Activated T-cell treated with anti-CD3 and anti-CD28 coated beads, Interleukin-2, amount 50 U/mL, for 1 hour (primary cell): ENCODE measurements around the gene STXBP5.

ENCODE experiments used
- DNase-seq: peaks from one replicate; pipeline ENCODE4 v3.0.0-alpha.2; 2020

STXBP5 gene

DNA sequence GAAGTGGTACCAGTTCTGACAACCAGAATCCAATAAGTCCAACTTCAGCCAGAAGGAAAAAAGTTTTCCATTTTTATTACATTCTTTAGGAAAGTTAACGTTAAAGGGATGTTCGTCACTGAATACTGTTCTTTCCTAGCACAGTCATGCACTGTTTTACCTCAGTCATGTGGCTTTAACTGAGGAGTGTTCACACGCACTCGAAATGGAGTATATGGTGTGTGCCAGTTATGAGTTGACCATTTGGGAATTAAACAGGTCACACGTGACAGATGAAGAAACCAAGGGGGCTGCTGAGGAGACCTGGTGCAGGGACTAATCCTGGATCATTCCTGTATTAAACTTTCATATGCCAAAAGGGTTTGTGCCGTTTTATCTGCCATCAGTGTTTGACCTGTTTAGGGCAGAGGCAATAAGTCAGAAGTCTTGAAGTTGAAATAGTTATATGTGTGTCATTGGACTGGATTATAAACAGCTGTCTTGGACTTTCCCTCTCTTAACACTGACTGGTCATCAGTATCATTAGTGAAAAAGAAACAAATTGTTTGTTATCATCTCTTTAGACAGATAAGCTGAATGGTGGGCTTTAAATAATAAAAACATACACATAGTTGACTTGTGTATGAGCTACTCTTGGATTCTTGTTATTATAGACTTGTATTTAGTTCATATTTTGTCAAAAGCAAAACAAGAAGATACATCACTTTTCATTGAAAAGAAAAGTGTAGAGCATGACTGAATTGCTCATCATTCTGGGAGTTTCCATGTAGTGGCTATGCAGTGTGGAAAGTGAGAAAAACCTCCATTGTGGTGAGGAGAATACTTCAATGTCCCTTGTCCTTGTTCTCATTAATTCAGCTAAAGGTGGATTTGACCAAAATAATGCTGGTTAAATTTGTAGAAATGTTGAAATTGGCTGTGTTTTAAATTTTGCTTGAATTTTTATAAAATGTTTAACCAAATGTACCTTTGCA, 180.8 kb downstream of the STXBP5 start:
- DNase-seq, result no peak

DNA sequence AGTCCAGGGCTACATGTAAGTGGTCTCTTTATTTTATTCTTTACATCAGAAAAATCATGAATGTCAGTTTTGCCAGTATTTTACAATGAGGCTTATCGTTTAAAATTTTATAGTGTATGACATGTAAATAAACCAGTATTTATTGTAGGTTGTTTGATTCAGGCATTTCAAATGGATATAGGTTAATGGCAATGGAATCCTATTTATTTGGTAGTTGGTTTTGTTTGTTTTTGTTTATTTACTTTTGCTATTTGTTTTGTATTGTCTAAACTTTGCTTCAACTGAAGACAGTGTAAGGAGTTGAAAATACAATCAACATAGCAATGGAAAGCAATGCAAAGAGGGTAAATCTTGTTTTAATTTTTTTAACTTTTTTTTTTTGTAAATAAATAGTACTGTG, 185.2 kb downstream of the STXBP5 start:
- DNase-seq, result no peak

DNA sequence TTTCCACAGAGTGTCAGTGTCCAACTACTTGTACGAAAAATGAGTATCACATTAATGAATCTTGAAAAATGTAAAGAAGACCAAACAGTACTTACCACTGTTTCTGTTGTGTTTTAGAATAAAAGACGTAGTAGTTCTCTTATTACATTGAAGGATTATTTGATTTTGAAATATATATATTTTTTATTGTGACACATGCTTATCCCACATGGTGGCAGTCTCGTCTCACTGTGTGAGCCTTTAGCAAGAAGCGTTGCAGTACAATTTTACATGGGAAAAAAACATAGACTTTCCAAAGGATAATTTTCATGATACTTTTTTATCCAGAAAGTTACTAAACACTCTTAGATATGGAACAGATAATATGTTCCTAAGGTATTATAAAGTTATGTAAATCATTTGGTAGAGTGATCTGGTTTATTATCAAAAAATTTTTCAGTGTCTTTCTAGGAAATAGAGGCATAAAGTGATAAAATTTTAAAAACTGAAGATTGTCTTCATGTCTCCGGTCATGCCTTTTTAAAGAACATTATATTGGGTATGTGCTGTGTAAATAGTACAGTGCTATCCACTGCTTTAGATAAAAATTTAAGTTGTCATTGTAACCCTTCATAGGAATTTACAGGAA, 186.8 kb downstream of the STXBP5 start:
- no peak for DNase-seq

DNA sequence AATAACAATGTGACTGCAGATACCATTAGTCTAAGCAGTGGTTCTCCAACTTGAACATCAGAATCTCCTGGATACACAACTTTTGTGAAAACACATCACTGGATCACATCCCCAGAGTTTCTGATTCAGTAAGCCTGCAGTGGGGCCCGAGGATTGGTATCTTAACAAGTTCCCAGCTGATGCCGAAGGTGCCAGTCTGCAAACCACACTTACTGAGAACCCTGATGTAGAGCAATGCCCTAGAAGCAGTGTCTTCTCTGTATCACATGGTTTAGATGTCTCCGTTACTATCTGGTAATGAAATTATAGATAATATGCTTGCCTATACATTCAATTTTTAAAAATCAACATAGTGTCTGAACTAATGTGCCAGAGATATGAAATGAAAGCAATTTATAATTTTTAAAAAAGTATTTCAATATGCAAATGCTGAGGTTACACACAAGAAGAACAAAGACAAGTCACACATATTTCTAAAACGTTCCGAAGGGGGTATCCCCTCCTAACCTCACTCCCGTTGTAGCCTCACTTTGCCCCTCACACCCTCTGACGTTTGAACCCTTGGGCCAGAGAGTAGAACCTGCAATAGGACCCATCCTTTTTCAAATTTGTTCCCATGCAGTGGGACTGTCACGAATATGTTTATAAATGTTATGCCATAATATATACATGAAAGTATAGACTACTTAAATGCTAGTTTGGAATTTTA, 188.9 kb downstream of the STXBP5 start:
- no peak for DNase-seq

DNA sequence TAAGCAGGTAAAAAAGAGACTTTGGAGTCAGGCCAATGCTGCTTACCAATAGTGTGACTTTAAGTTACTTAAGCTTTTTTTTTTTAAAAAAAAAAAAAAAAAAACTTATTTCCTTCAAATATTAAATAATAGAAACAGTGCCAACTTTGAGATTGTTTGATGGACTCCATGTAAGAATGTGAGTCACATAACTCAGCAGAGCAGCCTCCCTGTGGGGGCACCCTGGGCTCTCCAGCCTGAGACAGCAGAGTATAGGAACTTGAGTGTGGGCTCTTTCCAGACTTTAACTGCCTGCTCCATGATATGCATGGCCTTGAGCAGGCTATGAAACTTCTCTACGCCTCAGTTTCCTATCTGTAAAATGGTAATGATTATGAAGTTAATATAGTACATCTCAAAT, 190.9 kb downstream of the STXBP5 start:
- DNase-seq, result no peak

DNA sequence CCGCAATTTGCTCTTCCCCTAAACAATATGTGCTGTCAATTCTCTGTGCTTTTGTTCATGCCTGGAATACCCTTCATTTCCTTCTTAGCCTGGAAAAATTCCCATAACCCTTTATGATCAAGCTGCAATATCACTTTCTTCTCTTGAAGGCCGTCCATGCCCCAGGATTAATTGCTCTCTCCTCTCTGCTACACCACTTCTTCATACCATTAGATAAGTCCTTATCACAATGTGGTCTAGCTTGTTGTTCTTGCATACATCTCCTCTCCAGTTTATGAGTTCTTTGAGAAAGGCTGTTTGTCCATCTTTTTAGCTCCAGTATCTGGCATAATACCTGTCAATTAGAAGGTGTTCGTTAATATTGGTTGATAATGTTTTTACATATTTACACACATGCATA, 193.1 kb downstream of the STXBP5 start:
- no peak for DNase-seq

DNA sequence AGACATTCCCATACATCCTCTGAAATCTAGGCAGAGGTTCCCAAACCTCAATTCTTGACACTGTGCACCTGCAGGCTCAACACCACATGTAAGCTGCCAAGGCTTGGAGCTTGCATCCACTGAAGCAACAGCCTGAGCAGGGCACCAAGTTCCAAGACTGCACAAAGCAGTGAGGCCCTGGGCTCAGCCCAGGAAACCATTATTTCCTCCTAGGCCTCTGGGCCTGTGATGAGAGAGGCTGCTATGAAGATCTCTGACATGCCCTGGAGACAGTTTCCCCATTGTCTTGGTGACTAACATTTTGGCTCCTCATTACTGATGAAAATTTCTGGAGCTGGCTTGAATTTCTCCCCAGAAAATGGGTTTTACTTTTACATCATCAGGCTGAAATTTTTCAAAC, 196.8 kb downstream of the STXBP5 start:
- DNase-seq, result no peak

DNA sequence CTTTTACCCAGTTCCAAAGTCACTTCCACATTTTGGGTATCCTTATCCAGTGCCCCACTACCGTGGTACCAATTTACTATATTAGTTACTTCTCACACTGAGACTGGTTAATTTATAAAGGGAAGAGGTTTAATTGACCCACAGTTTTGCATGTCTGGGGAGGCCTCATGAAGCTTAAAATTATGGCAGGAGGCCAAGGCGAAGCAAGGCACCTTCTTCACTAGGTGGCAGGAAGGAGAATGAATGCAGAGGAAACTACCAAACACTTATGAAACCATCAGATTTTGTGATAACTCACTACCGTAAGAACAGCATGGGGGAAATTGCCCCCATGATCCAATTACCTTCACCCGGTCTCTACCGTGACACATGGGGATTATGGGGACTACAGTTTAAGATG, 197.6 kb downstream of the STXBP5 start:
- no peak for DNase-seq

DNA sequence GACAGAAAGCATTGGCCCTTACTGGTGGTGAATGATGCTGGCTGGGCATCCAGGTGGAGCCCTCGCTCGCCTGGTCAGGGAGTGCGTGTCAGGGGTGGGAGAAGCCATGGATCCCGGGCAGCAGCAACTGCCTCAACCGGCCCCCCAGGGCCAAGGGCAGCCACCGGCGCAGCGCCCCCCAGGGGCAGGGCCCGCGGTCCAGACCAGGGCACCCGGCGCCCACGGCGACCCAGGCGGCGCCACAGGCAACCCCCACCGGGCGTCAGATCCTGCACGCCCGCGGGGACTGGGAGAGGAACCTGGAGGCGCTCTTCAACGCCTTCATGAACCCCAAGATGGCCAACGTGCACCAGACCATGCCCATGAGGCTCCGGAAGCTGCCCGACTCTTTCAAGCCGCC, 202.6 kb downstream of the STXBP5 start:
- DNase-seq, result no peak

DNA sequence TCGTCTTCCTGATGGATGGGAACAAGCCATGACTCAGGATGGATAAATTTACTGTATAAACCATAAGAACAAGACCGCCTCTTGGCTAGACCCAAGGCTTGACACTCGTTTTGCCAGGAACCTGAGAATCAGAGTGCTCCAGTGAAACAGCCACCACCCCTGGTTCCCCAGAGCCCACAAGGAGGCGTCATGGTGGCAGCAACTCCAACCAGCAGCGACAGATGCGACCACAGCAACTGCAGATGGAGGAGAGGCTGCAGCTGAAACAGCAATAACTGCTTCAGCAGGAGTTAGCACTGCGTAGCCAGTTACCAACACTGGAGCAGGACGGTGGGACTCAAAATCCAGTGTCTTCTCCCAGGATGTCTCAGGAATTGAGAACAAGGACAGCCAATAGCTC, 203.4 kb downstream of the STXBP5 start:
- DNase-seq, result no peak

DNA sequence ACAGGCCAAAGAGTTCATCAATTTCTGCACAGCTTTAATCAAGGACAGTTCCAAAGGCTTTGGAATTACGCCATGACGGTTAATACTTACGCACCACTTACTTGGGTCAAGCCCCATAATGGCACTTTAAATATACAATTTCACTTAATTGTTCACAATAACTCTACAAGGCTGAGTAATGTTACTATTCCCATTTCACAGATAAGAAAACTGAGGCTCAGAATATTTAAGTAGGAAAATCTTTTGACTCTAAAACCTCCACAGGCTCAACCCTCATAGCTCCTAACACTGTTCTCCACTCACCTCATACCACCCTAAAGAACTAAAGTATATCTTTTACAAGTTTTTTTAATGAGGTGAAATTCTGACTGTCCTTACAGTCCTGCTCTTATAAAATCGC, 212.4 kb downstream of the STXBP5 start:
- DNase-seq, result no peak

DNA sequence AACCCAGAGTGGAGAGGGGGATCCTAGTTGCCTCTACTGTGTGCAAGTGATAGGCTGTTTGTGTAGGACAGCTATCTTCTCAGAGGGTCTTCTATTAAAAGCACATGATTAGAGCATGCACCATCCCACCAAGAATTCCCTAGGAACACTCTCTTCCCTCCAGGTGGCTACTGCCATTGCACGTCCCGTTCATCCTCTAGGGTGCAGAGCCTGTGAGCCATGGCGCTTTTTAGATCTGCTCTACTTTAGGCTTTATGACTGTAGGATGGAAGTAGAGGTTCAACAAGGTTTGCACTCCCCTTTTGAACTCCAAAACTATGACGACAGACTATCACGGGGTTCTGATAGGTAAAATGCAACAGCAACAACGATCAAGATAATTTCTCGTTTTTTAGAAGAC, 213.7 kb downstream of the STXBP5 start:
- no peak for DNase-seq

DNA sequence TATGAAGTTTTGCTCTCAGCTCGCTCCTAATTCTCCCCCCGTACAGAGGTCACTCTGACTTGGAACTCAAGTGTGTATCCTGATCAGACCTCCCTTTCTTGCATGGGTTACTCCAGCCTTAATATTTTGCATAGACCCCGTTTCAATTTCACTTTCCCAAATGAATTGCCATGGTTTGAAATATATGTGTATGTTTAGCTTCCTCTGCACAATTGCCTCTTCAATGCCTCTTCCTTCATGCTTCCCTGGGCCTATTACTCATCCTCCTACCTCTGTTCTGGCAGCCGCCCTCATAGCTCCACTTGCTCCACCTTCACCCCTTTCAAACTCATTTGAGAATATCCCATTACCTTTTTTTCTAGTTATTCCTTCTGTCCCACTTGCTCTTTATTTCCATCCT, 214.3 kb downstream of the STXBP5 start:
- no peak for DNase-seq

DNA sequence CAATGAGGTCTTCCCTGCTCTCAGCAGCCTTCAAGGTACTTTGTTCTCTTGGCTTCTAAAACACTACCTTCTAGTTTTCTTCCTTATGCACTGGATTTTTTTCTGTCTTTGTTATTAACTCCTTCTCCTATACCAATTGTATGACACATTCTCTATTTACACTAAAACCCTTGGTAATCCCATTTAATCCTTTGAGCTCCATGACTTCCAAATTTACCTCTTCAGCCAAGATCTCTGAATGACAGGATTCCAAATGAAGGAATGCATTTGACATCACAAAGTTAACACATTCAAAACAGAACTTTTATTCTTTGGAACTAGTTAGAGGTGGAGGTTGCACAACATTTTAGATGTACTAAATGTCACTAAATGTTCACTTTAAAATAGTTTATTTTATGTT, 217.7 kb downstream of the STXBP5 start:
- no peak for DNase-seq

DNA sequence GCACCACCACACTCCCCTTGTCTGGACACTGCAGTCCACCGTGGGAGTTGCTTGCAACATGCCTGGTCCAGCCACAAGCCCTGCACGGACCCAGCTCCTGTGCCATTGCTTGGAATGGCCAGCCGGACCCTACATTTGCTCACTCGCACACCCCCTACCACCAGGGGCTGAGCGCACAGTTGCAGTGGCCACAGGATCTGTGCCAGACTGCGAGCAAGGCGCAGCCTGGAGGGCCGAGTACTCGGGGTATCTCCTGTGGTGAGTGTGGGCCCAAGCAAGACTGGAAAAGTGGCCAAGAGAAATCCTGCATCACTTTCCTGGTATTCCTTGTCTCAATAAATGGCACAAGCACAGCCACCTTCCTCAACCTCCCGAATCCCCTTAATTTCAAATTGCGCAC, 218.9 kb downstream of the STXBP5 start:
- DNase-seq, result no peak

DNA sequence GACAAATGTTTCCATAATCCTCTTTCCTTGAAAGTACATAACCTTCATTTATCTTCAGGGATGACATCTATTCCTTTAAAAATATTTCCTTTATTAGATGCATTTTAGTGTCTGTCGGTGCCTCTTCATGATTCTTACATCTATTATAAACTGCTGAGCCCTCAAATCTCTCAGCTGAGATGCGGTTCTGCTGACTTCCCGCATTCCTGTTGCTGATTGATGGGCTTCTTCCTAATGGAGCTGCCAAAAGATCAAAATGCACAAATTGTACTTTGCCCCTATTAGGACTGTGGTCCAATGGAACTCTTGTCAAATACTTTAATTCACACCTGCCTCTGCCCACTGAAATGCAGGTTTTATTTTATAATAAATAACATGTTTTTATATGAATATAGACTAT, 225.6 kb downstream of the STXBP5 start:
- DNase-seq, result no peak

DNA sequence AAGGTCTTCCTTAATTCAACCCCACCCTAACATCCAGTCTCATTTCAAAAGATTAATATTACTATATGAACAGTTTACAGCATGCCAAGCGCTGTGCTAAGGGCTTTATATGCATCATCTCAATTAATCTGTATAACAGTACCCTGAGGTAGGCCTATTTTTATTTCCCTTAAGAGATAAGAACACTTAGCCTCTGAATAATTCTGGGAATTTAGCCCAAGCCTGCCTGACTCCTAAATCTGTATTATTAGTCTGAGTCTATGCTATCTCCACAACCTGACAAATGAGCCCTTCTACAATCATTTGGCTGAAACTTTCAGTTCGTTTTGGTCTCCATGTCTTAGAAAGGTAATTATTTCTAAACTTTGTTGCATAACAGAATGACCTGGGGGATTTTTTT, 226.6 kb downstream of the STXBP5 start:
- no peak for DNase-seq

DNA sequence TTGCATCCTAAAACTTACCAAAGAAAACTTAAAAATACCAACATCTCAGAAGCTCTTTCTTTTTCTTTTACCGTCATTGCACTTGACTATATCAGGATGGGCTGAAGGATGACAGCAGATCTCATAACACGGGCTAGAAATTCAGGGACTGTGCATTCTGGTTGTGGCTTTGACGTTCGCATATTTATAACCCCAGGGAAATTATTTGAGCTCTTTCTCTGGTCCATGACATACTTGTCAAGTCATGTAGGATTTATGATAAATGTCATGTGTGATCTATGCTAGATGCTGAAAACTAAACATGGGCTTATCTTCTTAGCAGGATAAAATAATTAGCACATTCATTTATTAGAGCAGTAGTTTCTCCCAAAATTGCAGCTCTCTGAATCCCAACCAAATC, 229.9 kb downstream of the STXBP5 start:
- no peak for DNase-seq

DNA sequence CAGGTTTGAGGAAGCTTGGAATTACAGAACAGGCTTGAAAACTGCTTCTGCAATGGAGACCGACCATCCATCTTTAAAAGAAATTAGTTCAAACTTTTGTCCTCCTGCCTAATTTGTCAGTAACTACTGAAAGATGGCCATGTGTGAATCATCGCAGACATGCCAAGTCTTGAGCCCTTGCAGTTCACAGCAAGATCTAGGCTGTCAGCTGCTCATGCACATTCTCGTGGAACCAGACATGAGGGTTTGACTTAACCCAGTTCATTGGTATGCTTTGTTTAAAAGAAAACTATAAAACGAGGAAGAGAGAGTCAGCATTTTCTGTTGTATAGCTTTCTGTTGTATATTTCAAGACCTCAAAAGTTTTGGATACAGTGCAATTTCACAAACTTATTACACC, 230.3 kb downstream of the STXBP5 start:
- no peak for DNase-seq

DNA sequence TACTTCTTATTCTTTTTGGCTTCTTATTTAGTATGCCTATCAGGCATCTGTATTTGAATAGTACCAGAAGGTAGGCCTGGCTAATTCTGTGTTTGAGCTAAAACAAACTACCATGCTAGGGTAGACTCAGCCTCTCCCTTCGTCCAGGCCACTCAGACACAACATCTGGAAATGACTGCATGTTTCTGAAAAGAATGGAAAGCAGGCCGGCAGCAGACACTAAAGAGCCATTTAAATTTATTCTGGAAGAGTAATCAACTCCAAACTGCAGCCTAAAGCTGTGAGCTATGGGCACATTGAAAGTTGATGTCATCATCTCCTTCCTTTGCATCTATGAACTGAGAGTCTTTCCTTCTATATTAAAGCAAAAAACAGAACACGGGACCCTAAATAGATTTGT, 233.4 kb downstream of the STXBP5 start:
- no peak for DNase-seq

DNA sequence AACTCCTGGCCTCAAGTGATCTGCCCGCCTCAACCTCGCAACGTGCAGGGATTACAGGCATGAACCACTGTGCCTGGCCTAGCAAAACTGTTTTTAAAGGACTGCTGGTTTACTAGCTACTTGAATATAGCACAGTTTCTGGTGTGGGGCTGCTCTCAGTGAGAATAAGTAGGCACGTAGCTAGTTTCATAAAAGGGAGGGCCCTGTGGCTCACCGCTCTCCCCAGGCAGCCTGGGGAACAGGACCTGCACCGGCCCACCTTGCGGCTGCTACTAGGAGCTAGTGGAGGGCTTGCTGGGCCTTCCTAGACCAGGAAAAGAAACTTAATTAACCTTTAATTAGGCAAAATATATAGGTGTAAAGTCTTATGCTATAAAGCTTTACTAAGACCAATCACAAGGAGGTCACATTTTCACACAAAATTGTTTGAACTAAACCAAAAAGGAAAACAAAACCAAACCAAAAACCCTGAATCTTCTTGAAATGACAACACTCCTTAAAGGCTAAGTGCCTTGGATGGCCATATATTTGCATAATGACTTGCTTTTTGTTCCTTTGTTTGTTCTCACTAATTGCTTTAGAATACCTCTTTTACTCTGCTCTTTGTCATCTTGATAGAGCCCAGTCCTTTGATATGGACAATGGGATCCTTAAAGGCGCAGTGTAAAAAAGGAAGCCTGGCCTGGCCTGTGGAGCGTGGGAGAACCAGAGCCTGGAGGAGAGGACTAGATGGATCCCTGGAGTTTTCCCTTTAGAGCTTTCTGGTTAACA, 234.7 kb downstream of the STXBP5 start:
- no peak for DNase-seq
